22Rv1 (cell line): Measurements from ENCODE around the gene ICA1.

Experiments used
- ZFX ChIP-seq: fragments of 450-650 bp; IDR thresholded peaks from 2 replicates; pipeline ENCODE4 v1.6.1; 2017; ENCODE audit warnings: antibody characterized with exemption, borderline replicate concordance
- TF ChIP-seq, protein P1 (sequence below): fragments of 450-650 bp; IDR thresholded peaks from 2 replicates; pipeline ENCODE4 v1.5.1; 2017; ENCODE audit warnings: mild to moderate bottlenecking

DNA sequence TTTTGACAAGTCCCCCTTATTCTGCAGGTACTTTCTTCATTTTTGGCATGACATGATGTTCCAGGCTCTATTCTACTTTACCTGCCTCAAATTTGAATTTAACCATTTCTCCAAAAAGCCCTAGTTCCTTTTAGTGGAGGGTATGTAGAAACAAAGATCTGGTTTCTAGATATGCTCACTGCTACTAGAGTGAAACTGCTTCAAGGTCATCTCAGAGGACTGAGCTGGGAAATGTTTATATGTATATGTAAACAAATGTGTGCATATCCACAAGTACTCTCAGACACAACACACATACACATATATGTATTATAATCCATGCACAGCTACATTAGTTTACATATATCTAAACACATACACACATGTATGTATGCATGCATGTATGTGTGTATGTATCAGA is 69.1 kb downstream of the ICA1 start:
- TF ChIP-seq, protein P1, sequence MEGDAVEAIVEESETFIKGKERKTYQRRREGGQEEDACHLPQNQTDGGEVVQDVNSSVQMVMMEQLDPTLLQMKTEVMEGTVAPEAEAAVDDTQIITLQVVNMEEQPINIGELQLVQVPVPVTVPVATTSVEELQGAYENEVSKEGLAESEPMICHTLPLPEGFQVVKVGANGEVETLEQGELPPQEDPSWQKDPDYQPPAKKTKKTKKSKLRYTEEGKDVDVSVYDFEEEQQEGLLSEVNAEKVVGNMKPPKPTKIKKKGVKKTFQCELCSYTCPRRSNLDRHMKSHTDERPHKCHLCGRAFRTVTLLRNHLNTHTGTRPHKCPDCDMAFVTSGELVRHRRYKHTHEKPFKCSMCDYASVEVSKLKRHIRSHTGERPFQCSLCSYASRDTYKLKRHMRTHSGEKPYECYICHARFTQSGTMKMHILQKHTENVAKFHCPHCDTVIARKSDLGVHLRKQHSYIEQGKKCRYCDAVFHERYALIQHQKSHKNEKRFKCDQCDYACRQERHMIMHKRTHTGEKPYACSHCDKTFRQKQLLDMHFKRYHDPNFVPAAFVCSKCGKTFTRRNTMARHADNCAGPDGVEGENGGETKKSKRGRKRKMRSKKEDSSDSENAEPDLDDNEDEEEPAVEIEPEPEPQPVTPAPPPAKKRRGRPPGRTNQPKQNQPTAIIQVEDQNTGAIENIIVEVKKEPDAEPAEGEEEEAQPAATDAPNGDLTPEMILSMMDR: no peak
- no peak for TF ChIP-seq ZFX
